Stimulated activated naive CD4-positive, alpha-beta T cell (primary cell): Measurements from ENCODE around the gene CPED1.
"Not testable (repeated sequence)": the region's sequence is repeated elsewhere in the genome, so short reads cannot be mapped to it uniquely, and the experiment has no call there.

Source experiments
- DNase-seq, 6 experiments: peaks; one replicate each; lab custom pipeline; 2025; lab: John Stamatoyannopoulos, UW

Gene CPED1

DNA sequence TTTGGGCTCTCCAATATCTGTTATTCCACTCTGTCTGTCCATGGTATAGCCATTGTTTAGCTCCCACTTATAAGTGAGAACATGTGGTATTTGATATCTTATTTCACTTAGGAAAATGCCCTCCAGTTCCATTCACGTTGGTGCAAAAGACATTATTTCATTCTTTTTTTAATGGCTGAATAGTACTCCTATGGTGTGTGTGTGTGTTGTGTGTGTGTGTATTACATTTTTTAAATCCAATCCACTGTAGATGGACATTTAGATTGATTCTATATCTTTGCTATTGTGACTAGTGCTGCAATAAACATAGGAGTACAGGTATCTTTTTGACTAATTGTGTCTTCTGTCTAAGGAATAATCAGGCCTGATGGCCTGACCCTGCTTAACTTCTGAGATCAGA is 7.4 kb upstream of the CPED1 start:
- no peak for DNase-seq

DNA sequence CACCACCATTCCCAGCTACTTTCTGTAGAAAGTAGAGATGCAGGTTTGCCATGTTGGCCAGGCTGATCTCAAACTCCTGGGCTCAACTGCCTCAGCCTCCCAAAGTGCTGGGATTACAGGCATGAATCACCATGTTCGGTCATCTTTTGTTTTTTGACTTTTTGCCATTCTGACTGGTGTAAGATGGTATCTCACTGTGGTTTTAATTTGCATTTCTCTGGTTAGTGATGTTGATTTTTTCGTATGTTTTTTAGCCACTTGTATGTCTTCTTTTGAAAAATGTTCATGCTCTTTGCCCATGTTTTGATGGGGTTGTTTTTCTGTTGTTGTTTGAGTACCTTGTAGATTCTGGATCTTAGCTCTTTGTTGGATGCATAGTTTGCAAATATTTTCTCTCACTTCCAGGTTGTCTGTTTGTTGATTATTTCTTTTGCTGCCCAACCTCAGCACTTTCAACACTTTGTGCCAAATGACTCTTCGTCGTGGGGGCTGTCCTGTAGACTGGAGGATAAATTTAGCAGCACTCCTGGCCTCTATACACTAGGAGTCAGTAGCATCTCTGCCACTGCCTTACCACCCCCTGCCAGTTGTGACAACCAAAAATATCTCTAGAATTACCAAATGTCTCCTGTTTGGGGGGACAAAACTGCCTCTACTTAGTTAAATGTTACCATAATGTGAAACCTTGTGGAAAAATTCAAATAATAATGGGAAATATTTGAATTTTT is 6.5 kb upstream of the CPED1 start:
- no peak for DNase-seq

DNA sequence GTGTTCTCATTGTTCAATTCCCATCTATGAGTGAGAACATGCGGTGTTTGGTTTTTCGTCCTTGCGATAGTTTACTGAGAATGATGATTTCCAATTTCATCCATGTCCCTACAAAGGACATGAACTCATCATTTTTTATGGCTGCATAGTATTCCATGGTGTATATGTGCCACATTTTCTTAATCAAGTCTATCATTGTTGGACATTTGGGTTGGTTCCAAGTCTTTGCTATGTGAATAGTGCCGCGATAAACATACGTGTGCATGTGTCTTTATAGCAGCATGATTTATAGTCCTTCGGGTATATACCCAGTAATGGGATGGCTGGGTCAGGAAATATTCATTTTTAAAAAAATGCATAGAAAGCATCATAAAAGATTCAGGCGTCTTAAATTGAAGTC is 4.9 kb upstream of the CPED1 start:
- not testable (repeated sequence) for DNase-seq

DNA sequence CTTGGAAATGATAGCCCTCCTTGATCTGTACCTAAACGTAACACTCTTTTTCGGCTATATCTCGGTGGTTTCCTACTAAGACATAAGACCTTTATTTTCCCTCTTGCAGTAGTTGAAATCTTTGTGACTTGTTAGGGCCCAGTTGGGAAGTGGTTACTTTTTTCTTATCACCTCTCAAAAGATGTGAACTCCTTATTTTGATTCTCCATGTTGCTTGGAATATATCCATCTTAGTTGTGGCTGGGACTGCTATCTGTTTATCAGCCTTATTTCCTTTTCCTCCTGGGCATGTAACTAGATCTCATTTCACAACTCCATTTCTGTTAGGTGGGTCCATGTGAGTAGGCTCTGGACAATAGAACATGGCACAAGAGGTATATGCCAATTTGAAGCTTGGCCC is 4.1 kb upstream of the CPED1 start:
- no peak for DNase-seq

DNA sequence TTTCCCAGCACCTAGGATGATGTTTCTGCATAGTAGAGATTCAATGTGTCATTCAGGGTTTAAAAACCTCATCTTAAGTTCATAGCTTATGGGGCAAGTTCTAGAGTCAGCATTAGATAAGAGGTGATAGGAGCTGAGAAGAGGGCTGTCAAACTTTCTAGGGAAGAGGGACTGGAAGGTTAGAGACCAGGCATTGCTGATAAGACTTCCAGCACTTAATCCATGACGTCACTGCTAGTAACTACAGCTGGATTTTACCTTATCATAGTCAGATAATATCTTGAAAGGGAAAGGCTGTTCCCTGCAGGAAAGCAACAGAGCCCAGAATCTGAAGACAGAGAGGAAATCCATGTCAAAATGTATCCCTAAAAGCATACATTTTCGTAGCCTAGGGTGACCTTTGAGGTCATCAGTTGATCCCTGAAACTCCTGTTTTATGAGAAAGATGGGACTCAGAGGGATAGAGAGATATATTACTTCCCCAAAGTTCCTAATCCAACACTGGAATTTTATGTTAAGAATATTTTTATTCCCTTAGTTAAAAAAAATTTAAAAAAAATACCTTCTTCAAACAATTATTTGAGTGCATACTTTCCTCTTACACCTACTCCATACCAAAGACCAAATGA is 3.3 kb upstream of the CPED1 start:
- DNase-seq: no peak

DNA sequence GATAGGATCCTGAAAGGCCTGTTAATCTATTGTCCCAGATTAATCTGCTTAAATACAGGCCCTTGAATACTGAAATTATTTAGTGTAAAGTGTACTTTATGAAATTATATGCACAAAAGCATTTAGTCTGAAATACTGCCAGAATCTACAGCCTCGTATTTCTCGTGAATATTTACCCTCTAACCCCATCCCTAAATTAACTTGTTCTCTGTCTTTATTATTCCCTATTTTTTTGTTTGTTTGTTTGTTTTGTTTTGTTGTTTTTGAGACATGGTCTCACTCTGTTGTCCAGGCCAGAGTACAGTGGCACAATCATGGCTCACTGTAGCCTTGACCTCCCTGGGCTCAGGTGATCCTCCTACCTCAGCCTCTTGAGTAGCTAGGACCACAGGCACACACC is 2.7 kb upstream of the CPED1 start:
- DNase-seq: no peak

DNA sequence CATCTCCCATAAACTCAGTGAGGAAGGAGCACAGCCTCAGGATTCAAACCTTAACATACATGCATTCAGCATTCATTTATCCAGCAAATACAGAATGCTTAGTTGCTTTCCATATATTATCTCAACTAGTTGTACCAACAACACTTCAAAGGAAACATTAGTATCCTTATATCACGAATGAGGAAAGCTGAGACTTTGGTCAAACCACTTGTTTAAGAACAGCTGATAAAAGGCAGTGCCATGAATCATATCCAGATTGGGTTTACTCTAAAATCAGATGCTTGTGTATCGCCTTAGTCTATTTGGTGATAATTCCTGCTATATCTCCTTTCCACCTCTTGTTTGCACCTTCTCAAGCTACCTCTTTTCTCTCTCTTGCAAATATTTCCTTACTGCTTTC is 1.9 kb upstream of the CPED1 start:
- no peak for DNase-seq

DNA sequence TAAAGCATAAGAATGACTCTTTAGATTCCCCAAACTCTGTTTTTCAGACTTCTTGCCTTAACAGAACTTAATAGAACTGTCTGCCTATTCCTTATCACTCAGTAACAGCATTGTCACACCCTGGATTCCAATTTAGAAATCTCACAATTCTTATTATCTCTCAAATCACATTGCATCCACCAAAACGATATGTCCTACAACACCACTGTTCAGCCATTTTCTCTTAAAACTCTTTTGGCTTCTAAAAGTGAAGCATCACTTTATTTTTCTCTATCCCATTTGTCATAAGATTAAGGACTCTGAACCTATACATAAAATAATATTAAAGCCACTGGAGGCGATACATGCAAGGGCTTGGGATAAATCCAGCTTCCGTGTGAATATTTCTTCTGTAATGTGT is 1.2 kb upstream of the CPED1 start:
- no peak for DNase-seq

DNA sequence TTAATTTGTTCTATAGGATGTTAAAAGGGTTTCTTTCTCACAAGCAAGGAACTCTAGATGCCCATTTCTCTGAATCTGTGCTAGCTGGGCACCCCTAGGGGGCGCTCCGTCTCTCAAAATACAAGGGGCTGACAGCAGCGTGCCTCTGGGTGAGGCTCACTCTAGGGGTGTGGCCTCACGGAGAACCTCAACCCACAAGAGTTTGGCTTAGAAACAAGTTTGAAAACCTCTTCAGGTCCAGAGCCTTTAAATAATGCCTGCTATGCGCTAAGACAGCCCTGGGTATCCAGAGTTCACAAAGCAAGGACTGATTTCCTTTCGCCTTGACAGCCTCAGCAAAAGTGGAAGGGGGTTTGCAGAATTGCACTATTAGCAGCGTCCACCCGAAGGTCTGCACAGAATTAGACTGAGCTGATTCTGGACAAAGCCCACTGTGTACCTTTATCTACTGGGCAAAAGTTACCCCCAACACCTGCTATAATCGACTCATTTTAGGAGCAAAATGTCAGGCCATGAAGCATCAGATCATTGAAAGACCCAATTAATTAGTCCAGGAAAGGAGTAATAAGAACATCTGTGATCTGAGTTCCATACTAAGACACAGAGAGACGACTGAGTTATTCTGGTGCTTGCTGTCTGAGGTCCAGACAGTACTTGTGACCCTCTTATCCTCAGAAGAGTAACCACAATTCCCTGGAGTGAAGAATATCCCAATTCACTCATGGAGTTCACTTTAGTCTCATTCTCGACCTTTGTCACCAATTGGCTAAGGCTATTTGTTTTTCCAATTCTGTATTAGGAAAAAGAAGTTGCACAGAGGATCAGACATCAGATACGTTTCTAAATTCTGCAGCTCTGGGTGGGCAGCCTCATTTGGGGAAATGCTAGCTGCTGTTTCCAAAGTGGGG is 574 bp upstream of the CPED1 start:
- DNase-seq: peak; percentile 71 to 85 (median 78)

DNA sequence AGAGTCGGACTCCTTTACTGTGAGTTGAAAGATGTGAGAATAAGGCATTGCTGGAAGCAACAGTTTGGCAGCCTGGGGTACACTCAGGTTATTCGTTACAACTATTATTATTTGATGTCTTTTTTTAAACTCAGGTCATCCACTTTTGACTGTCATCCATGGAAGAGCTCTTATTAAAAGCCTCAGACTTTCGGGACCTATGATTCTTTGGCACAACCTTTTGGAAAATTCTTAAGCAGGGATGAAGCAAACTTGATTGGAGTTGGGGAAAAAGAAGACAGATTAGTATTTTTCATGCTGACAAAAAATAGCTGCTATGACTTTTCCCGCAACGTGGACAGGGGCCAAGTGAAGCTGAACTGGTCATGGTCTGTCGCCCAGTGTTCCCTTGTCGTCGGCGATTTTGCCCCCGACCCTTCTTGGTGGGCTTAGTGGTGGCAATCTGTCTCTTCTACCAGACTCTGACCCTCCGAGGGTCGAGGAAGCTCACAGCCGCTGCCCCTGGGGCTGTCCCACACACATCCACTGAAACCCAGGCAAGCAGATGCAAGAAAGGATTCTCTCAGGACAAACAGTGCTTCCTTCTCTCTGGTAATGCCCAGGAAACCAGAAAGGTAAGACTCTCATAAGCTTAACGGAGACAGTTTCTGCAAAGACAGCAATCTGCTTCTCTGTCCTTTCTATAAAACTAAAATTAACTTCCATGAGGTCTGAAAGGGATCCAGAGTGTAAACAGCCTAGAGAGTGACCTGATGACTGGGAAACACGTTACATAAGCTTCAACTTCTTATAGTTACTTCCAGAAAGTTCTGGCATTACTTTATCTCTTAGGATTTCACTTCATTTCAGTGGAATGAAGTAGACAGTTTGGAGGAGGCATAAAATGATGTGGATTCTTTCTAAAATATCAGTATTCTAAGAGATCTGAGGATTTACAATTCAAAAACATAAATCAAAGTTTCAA is 1.0 kb downstream of the CPED1 start:
- peak in 1 of 6 experiments; percentile 0 for DNase-seq

DNA sequence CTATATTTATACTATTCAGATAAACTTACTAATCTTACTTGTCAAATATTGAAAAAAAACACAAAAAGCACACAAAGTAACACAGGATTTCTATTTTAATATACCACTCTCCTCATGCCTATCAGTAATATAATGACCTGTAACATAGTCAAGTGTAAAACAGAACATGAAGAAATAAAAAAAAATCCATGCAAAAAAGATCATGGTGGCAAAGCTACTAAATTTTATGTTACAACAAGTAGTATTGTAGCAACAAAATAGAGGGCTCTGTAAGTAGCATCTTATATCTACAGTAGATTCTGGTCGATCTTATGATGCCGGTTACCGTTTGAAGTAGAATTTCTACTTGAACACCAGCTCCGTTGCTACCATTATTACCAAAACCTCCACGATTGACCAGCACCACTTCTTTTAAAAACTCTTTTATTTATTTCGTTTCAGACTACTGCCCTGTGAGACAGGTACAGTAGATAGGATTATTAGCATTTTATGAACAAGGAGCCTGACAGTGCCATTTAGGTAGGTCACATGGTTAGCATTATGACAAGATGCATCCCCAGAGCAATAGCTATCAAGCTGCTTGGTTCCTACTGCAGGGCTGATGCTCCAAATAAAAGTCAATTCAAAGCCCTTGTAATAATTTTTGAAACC is 2.1 kb downstream of the CPED1 start:
- no peak for DNase-seq

DNA sequence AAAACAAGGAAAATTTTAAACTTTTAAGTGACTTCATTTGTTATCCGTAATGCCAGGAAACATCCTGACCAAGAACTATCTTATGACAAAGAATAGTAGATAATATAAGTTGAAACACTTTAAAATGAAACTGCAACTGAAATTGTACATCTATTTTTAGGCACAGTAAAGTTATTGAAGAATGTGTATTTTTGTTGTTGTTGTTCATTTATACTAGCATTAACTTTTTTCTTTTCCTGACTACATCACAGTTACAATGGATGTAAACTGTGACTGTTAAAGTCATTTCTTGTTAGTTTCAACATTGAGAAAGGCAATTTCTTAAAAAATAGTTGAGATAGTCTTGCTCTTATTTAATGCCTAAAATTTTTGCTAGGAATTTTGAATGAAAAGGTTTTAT is 2.6 kb downstream of the CPED1 start:
- DNase-seq: no peak

DNA sequence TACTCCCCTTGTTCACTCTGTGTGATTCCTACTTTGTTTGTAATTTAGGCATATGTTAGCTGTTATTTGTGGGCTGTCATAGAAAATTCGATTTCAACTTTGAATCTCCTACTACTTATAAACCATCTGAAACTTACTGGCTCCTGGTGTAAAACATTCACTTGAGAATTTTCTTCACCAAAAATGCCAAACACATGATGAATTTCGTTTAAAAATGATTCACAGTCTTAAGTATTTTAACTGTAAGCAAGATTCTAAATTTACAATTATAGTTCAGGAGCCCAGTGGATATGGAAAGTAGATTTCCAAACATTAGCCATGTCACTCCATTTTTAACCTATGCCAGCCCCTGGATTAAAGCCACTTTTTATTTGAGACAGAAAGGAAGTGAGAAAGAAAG is 3.1 kb downstream of the CPED1 start:
- no peak for DNase-seq

DNA sequence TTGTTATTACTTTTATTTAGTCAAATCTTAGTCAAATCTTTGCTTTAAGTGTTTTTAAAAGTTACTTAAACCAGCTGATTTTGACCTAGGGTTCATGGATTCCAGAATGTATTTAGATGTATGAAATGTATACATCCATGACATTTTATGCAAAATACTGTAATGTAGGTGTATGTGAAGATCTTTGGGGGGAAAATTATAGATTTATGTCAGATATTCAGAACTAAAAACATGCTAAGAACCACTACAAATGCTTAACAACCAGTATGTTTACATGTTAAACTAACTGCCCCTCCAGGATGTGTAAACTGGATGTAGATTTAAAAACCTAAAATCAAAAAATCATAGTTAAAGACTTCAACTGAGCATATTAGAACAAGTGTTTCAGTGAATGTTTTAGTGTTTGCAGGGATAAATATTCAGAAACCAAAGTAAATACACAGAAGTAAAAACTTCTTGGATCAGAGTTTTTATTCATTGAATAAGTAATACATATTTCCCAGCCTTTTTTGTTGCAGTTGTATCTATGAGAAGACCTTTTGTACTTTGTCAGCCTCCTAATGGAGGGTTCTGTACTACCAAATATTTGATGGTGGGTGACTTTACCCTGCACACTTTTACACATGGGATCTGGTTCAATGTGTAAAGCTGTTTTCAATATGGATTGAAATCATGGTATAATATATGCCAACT is 3.9 kb downstream of the CPED1 start:
- DNase-seq: no peak

DNA sequence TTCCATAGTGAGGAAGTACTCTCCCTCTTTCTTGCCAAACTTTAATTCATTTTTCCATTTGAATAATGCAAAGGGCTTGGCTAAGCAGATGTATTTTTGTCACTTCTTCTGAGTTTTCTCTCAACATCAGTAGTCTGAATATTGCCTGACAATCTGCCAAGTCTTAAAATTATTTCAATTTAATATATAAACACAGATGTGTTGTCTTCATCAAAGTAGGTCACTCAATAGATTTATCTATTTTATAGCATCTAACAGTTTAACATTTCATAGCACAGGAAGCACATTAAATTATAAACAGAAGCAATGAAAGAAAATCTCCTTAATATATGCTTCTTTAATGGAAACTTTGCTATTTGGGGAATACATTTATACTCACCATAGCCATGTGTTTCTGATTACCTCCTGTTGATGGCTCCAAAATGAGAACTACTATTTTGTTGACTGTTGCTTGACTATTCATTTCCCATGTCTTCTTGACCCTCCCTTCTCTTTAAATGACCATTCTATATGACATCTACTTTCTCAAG is 4.5 kb downstream of the CPED1 start:
- DNase-seq: no peak

DNA sequence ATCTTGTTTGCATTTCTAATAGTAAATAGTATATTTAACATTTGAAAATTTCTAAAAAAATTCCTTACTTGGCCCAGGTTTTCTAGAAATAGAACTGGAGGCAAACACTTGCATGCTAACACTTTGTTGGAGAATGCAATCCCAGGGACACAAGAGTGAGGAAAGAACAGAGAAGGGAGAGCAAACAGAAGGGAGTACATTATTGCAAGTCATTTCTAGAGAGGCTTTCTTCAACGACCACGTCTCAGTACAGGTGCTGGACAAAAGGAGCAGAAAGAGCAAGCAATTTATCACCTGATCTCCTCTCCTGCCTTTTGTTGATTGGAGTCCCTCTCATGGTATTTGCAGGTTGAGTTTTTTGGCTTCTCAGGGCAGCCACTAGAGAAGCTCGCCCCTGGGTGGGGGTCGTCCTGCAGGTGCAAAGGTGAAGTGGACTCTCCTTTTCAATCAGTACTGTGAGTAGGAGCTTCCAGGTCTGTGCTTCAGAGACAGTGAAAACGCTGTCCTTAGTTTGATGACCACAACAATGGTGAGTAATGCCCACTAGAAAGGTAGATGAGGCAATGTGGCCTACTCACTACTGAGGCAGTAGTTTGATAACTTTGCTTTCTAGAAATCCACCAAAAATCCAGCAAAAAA is 5.2 kb downstream of the CPED1 start:
- no peak for DNase-seq

DNA sequence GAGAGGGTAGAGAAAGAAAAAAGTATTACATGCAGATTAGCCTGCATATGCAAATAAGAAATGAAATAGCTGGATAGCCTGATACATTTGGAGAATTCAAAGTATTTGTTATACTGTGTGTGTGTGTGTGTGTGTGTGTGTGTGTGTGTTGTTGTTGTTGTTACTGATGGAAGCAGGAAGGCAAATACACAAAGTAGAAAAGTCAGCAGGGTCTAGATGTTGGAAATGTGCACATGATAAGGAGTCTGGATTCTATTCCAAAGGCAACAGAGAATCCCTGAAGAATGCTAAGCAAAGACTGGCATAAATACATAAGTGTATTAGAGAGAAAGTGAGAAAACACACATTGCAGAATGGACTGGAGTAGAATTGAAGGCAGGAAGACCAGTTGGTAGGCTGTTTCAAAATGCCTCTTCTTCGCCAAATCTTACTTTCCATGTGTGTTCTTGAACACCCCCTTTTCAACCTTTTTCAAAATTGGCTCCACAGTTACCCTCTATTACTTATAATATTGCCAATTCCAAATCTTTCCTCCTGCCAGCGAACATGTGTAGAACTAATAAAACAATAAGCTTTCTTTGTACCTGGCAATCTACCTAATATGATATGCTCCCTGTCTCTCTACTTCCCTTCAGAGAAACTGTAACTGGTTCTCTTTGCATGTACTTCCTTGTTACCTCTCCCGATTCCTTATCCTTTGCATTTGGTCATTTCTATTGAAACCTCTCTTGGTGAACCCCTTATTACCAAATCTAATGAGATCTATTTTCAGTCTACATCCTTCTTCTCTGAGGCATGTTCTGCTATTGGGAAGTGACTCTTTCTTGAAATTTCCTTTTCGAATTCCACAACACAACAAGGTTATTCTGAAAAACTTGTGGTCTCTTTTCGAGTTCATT is 6.2 kb downstream of the CPED1 start:
- no peak for DNase-seq

DNA sequence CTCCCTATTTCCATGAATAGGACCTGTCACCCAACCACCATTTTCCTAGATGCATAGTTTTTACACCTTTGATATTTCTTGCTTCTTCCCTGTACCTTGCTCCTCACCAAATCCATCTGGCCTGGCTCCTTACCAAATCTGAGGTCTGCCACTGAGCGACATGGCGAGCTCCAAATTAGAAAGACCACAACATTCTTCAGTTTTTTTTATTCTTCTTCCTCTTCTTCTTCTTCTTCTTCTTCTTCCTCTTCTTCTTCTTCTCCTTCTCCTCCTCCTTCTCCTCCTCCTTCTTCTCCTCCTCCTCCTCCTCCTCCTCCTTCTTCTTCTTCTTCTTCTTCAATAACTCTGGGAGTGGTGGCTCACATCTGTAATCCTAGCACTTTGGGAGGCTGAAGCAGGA is 7.1 kb downstream of the CPED1 start:
- DNase-seq: no peak
